Mesodermal cell (in vitro differentiated cells): ENCODE results near the gene GPC3.
A peak's percentile ranks its signal among the peaks of the same experiment; 100 is the strongest.

Experiments used
- H3K27ac ChIP-seq: 2 replicates; pipeline ENCODE4 v1.7.0; 2013; ENCODE audit warnings: mild to moderate bottlenecking, low read depth, low read length, moderate library complexity; ENCODE audit not compliant: severe bottlenecking
- H3K36me3 ChIP-seq: 2 replicates; pipeline ENCODE4 v1.7.1; 2013; ENCODE audit warnings: mild to moderate bottlenecking, low read length, moderate library complexity; ENCODE audit not compliant: control insufficient read depth, insufficient read depth
- H3K4me1 ChIP-seq: one replicate; pipeline ENCODE4 v1.7.1; 2013; ENCODE audit warnings: mild to moderate bottlenecking, low read length; ENCODE audit not compliant: insufficient read depth, control insufficient read depth, poor library complexity, severe bottlenecking
- H3K4me3 ChIP-seq: 2 replicates; pipeline ENCODE4 v1.7.0; 2013; ENCODE audit warnings: low read length, control low read depth, mild to moderate bottlenecking; ENCODE audit not compliant: insufficient read depth, poor library complexity, severe bottlenecking; ENCODE audit errors: extremely low read depth
- H3K9me3 ChIP-seq: 2 replicates; pipeline ENCODE4 v1.7.1; 2013; ENCODE audit warnings: mild to moderate bottlenecking, low read length, moderate library complexity; ENCODE audit not compliant: control insufficient read depth
- WGBS, 2 experiments: methylation state at CpG; one replicate each; pipeline ENCODE4 v1.1.5; 2013; ENCODE audit warnings: missing lambda C conversion rate in 2 of 2; ENCODE audit not compliant: insufficient coverage in 2 of 2; 5-methylcytosine and 5-hydroxymethylcytosine counted together

GPC3 gene

DNA sequence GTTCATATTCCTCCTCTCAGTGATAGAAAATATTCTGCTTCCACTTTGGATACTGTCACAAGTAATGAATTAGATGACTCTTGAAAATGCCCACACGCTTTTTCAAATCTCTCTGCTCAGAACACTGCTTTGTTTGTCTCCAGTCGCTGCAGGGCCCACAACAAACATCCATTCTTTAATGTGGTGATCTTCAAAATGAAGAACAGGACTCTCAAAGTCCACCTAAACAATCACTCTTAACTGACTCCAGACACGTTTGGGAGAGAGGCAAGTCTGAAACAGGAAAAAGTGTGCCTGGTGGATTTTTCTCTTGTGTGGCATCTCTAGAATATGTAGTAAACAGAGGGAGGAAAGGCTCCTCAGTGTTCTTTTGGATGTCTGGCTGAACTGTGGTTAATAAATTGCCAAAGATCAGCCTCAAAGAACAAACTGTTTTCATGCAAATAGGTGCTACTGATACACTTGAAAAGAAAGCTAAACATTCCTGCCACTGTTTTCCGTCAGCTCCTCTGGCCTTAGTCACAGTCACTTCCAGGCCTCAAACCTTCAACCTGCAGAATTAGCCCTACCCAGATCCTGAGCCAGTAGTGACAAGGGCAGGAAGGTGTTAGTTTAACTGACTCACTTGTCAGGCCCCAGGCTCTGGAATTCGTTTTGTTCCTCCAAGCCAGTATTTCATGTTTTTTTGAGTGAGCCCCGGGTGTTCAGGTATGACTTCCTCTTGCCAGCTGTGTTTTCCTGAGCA is 310.5 kb downstream of the GPC3 start:
- Histone ChIP-seq H3K36me3 (no peaks in the 10 kb centered on the region), H3K27ac (peak overlapping the region; percentile 23), H3K9me3 (no peaks in the 10 kb centered on the region), H3K4me3 (no peak overlapping the region), H3K4me1 (peaks cover 3% of the 10 kb centered on the region)
- WGBS, 2 experiments = 20 to 50% methylated on average over 1 to 2 of the region's 6 CpGs

DNA sequence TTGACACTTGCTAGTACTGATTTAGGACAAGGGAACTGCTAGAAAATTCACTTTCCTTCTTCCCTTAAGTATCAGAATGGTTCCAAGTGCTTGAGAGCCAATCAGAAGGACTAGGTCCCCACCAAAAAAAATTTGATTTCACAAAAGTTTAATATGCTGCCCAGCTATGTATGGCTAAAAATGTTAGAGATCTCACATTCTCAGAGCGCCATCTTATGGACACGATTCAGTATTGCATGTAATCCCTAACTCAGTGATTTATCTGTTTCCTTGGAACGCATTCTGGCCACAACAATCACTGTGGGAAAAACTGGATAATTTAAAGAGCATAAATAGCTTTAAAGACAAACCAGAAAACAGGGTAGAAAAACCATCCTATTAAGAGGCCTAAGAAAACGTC is 315.0 kb downstream of the GPC3 start:
- Histone ChIP-seq H3K36me3 (no peaks in the 10 kb centered on the region), H3K9me3 (no peaks in the 10 kb centered on the region), H3K4me1 (peaks cover 3% of the 10 kb centered on the region), H3K4me3 (no peak overlapping the region), H3K27ac (no peak overlapping the region)
- 0% methylated on average over 2 of the region's 4 CpGs; no CpG with 5 or more reads in 1 of the 2 experiments for WGBS, 2 experiments

DNA sequence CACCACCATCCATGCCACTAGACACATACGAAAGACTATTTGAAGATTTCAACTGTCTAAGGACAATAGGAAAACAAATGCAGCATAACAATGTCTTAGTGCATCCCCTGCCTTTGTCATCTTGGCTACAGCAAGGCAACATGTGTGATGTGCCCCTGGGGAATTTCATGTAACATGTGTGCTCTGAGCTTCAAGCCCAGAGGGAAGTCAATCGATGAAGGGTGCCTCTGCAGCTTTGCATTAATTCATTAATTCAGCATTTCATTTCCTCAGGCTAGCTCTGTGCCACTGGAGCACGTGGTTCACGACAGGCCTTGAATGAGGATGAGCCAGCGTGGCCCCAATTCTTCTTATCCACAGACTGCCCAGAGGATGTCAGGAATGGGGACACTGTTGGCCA is 316.2 kb downstream of the GPC3 start:
- Histone ChIP-seq H3K9me3 (no peaks in the 10 kb centered on the region), H3K36me3 (no peaks in the 10 kb centered on the region), H3K4me1 (no peaks in the 10 kb centered on the region), H3K27ac (no peak overlapping the region), H3K4me3 (no peak overlapping the region)
- no CpG with 5 or more reads among the region's 5 CpGs for WGBS, 2 experiments

DNA sequence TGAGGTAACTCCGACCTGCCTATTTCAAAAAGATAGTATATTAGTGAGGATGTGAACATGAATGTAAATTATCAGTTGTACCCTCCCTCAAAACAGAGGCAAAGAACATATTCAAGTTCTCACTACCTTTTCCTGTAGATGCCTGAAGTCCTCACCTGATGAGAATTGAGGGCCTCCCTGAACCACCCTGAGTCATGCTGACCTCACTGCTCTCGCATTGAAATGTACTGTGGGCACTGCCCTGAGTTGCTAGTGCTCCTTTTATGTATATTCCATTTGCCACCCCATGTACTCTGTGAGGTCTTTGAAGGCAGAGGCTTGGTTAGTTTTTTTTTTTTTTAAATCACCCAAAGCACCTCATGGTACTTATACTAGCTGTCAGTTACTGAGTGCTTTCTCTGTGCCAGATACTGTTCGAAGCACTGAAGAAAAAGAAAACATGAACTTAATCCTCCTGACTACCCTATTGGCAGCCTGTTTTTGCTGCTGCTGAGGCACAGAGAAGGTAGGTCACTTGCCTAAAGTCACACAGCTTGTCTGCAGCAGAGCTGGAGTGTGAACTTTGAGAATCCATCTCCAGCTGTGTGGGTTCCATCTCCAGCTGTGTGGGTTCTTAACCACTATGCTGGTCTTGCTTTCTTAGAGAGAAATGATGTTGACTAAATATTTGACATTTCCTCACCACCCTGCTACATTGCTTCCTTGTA is 317.0 kb downstream of the GPC3 start:
- no peaks in the 10 kb centered on the region for H3K36me3 ChIP-seq
- no peak overlapping the region for H3K27ac ChIP-seq
- H3K9me3 ChIP-seq = no peaks in the 10 kb centered on the region
- H3K4me3 ChIP-seq = no peak overlapping the region
- no peaks in the 10 kb centered on the region for H3K4me1 ChIP-seq
- 100% methylated on average over 1 of the region's 3 CpGs; no CpG with 5 or more reads in 1 of the 2 experiments for WGBS, 2 experiments

DNA sequence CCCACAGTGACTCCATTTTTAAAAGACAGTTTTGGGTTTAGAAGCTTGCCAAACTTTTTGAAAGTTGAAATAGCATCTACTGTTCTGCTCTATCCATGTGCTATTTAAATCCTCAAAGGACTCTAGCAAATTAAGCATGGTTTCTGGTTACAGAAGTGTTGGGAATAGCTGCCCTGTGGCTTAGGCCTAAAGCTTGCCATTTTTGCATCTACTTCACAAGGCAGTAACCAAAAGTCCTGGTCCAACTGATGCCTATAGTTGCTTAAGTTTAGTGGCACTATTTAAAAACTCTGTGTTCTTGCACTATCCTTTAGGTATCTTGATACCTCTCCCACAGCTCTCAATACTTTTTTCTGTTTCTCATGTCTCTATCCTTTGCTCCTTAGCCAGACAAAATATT is 319.1 kb downstream of the GPC3 start:
- H3K4me1 ChIP-seq = no peaks in the 10 kb centered on the region
- no peak overlapping the region for H3K4me3 ChIP-seq
- no peaks in the 10 kb centered on the region for H3K9me3 ChIP-seq
- no peak overlapping the region for H3K27ac ChIP-seq
- no peaks in the 10 kb centered on the region for H3K36me3 ChIP-seq

DNA sequence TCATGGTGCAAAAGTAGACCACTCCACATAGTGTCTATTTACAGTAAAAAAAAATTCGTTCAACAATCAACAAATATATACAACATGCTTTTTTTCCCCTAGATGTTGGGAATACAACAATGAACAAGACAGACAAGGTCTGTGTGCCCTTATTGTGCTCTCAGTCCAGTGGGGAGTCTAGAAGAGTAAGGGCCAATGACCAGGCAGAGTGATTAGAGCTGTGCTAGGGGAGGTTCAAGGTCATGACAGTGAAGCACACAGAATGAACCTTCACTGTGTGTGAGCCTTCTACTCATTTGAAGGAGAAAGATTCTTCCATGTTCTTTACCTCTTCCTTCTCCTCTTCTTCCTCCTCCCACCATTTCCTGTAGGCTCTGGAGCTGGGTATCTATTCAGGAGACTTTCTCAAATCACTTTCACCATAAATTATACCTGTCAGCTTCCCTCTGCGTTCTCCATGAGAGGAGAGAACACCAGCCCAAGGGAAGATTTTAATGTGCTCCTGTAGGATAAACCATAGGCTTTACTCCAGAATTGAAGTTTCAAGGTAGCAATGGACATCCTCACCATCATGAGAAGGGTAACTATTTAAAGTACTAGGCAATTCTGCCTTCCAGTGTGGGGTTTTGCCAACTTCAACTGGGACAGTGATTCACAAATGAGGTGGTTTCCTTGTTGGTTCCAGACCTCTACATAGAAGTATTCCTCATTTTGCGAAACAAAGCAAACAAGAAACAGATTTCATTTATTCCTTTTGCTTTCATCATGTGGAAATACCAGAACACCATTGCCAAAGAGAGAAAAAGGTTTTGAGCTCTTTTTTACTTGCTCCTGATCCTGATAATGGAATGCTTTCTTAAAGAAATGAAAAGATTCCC is 323.2 kb downstream of the GPC3 start:
- no CpG with 5 or more reads among the region's 3 CpGs for WGBS, 2 experiments
- Histone ChIP-seq H3K4me3 (no peak overlapping the region), H3K9me3 (no peaks in the 10 kb centered on the region), H3K4me1 (no peaks in the 10 kb centered on the region), H3K36me3 (no peaks in the 10 kb centered on the region), H3K27ac (no peak overlapping the region)

DNA sequence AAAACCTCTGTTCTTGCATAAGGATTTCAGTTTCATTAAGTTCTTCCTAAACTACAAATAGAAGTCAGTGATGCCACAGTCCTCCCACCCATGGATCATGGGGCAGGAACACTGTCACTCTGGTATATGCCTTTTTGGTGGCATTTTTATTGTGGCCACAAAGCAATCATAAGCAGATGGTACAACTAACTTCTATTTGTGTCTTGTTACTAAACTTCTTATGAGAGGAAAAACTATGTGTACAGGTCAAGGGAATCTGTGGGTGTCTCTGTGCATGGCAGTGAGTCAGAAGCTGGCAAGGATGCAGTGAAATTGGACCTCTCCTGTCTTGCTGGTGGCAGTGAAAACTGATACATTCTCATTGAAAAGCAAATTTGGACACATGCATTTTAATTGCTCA is 325.1 kb downstream of the GPC3 start:
- no peaks in the 10 kb centered on the region for H3K4me1 ChIP-seq
- H3K36me3 ChIP-seq = no peaks in the 10 kb centered on the region
- no peak overlapping the region for H3K4me3 ChIP-seq
- no peaks in the 10 kb centered on the region for H3K9me3 ChIP-seq
- no peak overlapping the region for H3K27ac ChIP-seq

DNA sequence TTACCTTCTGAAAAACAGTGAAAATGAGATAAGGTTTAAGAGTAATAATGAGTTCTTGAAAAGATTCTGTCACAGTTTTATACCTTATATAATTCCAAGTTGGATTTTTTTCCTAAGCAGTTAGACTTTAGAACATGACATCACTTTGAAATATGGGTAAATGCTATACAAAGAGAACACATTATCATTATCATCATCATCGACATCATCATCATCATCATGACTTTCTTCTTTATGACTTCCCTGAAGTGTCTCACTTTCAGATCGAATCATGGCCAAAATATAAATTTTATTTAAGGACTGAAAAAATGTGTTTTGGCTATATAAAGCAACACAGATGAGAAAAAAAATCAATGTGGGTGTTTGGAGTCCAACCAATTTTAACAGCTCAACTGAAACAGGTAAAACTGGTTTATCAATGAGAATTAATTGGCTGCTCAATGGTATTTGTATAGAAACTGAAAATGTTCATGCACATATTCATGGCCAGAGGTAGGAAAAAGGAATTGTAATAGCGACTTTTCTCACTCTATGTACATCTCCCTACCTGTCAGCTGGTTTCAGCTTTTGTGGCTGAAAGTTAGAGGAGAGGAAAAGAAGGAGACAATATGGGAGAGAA is 327.0 kb downstream of the GPC3 start:
- Histone ChIP-seq H3K9me3 (no peaks in the 10 kb centered on the region), H3K4me1 (no peaks in the 10 kb centered on the region), H3K27ac (no peak overlapping the region), H3K36me3 (no peaks in the 10 kb centered on the region), H3K4me3 (no peak overlapping the region)
- no CpG with 5 or more reads among the region's 3 CpGs for WGBS, 2 experiments

DNA sequence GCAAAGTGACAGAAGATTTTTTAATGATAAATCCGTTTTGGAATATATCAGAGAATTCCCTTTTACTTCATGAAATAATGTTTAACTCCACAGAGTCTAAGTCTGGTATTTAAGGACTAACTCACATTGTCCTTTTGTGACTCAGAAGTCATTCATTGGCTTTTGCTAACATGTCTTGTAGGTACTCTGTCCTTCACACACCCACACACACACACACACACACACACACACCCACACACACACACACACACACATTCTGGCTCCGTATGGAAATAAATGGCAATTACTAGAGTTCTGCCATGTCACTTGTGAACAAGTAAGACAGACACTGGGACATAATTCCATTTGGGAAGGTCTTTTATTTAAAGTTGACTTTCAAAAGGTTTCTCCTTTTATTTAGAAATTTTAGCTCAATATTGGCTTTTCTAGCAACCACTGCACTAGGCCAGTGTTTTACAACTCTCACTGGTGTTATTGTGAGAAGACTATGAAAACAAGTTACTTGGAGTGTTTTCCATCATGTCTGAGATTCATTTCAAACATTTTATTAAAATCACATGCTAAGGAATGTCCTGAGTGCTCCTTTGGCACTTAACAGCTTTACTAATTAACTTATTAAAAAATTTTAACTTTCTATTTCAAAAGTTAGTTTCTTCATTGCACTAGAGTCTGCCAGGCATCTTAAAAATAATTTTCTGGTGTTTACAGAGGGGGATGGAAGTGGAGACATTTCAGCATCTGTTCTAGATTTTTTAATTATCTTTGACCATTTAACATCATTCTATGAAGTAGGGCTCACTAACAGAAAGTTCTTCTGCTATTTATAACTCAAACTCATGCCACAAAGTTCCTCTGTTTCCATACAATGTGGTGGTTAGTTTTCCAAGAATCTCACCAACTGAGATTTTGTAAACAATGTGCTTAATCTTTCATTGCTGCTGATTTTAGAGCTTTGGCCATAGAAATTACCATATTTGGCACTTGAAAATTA is 329.8 kb downstream of the GPC3 start:
- Histone ChIP-seq H3K36me3 (no peaks in the 10 kb centered on the region), H3K27ac (no peak overlapping the region), H3K4me1 (no peaks in the 10 kb centered on the region), H3K9me3 (no peaks in the 10 kb centered on the region), H3K4me3 (no peak overlapping the region)
- no CpG with 5 or more reads among the region's 2 CpGs for WGBS, 2 experiments

DNA sequence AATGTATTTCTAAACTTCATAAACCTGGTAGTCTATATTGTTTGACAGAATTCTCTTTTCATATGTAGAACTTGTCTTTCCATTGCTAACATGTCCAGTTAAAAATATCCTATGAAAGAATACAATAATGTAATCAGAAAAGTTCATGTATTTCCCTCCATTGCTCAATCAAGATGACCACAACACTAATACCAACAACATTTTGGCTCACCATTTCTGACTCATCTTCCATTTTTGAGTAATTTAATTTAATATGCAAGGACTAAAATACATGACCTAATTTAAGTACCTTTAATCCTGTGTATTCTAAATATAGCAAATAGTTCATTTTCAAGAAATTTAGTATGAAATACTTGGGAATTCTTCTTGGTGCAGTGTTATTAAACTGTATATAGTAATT is 330.6 kb downstream of the GPC3 start:
- no peaks in the 10 kb centered on the region for H3K36me3 ChIP-seq
- H3K27ac ChIP-seq = no peak overlapping the region
- H3K4me1 ChIP-seq = no peaks in the 10 kb centered on the region
- H3K9me3 ChIP-seq = no peaks in the 10 kb centered on the region
- H3K4me3 ChIP-seq = no peak overlapping the region
